Activated CD8-positive, alpha-beta memory T cell treated with anti-CD3 and anti-CD28 coated beads, Interleukin-2, amount 50 U/mL, for 48 hours (primary cell): Measurements from ENCODE around the gene ANKRD27.
"Not testable (repeated sequence)": the region's sequence is repeated elsewhere in the genome, so short reads cannot be mapped to it uniquely, and the experiment has no call there.

Source experiments
- DNase-seq: peaks from one replicate; pipeline ENCODE4 v3.0.0-alpha.2; 2020

The ANKRD27 gene

DNA sequence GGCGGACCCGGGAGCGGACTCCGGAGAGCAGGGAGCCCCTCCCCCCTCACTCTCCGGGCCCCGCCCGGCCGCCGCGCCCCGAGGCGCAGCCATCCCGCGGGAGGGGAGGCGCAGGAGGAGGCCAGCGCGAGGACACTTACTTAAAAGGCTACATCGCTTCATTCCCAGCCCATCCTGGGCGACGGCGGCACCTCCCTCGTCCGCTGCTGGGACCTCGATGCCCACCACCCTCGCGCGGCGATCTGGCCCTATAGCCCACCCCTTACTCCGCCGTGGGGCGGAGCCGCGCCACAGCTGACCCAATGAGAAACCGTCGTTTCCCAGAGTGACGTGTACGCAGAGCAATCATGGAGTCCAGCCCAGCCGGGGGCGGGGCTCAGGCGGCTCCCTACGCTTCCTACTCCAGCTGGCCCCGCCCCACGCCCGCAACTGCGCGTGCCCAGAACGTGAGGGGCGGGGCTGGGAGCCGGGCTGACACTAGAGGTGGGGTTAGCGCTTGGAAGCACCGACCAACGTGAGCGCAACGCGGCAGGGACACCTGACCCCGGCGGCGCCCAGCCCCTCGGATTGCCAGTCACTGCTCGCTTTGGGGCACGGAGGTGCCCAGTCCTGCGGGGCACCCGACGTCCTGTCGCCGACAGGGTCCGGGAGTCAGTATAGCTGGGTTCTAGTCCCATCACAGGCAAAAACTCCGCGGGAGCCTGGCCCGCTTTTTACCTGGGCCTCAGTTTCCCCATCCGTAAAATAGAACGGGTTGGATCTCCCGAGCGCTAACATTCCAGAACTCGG, at the start of gene ANKRD27:
ANKRD27 (minus strand) TSS at position 250 of the 789 bp plus-strand sequence. CDS start 16,165 bp downstream, outside the sequence.
- DNase-seq, result peak; percentile 99

DNA sequence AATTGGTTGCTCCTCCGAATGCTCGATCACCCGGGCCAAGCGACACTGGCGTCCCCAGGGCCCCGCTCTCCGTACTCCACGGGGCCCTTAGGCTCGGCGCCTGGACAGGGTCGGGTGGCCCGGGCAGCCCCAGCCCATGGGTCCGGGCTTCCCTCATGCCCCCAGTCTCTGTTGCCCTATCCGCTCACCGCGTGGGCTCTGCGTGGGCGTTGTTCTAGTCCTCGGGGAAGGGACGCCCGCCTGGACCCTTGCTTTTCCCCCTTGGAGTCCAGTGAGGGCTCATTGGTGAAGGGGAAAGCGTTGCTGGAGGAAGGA, 45.9 kb upstream of the ANKRD27 start:
- DNase-seq, result no peak

DNA sequence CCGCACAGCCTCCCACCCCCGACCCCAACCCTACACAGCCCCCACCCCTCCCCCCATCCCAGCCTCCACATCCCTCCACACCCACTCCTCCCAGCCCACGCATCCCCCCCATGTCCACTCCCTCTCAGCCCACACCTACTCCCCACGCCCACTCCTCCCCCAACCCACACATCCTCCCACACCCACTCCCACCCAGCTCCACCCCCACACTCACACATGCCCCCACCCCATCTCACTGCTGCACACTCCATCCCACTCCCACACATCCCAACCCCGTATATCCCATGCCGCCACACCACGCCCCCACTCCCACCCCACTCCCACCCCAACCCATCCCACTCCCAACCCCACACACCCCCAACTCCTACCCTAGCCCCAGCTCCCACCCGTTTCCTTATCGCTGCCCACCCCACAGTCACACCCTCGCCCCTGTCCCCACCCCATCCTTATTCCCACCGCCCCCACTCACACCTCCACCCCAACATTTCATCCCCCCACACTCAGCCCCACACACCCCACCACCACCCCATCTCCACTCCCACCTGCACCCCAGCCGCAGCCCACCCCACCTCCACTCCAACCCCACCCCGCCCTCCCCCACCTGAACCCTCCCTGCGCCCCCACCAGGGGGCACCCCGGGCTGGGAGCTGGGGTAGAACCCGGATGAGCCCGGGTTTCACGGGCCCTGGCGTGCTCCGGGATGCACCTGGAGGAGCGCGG, 45.4 kb upstream of the ANKRD27 start:
- no peak for DNase-seq

DNA sequence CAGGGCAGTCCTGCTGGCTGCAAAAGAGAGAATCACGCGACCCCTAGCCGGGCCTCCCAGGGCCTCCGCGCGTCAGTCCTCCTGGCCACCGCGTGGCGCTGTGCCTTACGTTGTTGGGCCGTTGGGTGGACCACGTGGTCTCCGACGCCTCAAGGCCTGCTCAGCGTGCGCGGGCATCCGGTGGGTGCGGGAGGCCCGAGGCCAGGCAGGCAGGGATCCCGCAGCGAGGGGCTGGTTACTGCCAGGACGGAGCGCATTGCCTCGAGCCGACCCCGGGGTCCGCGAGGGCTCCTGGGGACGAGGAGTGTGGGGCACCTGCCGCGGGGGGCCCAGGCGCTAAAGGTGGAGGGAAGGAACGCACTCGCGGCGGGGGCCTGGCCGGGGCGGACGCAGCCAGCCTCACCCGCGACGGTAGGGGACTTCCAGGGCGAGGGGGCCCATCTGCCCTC, 44.7 kb upstream of the ANKRD27 start, which contains the start of gene TDRD12:
TDRD12 (plus strand) TSS at position 157 of the 449 bp plus-strand sequence. CDS start 306 bp downstream, outside the sequence.
- no peak for DNase-seq

DNA sequence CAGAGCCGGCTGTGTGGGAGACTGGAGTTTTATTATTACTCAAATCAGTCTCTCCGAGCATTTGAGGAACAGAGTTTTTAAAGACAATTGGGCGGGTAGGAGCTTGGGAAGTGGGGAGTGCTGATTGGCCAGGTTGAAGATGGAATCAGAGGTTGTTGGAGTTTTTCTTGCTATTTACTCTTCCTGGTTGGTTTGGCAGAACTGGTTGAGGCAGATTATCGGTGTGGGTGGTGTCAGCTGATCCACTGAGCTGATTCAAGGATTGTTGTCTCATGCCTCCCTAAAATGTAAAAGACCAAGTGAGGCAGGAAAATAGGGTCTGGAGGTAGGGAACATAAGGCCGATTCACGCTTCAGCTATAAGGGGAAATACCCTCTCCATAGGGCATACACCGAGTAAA, 43.3 kb upstream of the ANKRD27 start:
- DNase-seq, result no peak

DNA sequence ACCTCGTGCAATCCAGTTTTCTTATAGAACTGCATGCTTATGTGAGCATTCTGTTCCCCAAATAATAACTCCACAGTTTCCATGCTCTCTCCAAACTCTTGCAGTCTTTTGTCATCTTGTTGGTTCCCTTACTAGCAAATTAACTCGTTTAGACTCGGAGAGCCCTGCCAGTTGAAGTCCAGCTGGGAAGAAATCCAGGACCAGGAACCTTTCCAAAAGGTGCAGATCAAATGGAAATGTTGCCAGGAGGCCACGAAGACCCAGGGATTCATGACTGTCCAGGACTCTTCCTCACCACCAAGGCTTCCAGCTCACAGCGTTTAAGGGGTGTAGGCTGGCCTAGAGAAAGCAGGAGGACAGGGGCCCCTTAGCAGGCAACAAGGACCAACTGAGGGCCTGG, 42.5 kb upstream of the ANKRD27 start:
- no peak for DNase-seq

DNA sequence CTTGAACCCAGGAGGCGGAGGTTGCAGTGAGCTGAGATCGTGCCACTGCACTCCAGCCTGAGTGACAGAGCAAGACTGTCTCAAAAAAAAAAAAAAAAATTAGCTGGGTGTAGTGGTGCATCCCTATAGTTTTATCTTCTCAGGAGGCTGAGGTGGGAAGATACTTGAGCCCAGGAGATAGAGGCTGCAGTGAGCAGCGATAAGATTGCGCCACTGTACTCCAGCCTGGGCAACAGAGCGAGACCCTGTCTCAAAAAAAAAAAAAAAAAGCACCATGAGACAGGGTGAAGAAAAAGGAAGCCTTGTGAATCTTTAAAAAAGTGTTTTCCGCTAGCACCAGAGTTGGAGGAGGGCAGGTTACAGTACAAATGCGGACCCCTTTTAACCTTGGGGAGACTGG, 41.2 kb upstream of the ANKRD27 start:
- DNase-seq, result not testable (repeated sequence)

DNA sequence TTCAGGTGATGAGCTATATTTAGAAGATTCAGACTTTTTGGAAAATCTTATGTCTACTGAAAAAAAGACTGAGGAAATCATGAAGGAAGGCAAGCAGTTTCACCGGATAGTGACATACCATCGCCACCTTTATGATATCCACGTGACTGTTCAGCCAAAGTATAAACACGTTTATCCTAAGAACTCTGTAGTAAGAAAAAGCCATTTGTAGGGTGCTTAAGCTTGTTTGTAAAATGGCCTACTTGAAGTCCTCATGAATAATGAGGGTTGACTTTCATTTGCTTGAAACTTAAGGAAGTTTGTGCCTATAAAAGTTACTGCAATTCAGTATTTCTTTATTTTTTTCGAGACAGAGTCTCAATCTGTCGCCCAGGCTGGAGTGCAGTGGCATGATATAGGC, 36.8 kb upstream of the ANKRD27 start:
- DNase-seq, result no peak

DNA sequence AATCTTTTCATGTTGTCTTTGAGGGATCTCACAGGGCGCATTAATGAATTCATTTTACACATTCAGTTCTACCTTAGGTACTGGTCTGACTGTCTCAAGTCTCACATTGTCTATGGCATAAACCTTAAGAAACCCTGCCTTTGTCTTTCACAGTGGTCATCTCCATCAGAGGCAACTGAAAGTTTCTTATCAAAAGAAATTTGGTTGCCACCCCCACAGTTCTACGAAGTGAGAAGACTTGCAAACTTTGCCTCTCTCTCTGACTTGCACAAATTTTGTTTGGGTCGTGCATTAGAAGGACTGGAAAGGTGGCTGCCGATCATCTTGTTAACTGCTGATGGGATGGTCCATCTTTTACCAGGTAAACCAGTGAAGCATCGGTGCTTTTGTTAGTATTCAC, 34.1 kb upstream of the ANKRD27 start:
- DNase-seq, result no peak

DNA sequence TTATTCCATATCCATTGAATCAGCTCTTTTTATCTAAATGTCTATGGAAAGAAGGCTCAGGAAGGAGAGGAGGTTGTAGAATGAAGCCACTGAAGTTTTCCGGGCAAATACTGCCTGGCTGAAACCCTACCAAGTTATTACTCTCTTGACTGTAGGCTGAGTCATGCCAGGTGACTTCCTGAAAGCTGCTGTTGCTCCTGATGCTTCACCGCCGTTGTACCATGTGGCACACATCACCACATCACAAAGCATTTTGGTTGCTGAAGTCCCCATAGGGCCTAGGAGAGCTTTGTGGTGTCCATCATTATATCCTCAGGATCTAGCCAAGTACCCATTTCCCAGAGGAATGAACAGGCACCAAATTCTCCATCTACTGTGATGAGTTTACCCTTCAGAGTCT, 33.5 kb upstream of the ANKRD27 start:
- DNase-seq, result no peak

DNA sequence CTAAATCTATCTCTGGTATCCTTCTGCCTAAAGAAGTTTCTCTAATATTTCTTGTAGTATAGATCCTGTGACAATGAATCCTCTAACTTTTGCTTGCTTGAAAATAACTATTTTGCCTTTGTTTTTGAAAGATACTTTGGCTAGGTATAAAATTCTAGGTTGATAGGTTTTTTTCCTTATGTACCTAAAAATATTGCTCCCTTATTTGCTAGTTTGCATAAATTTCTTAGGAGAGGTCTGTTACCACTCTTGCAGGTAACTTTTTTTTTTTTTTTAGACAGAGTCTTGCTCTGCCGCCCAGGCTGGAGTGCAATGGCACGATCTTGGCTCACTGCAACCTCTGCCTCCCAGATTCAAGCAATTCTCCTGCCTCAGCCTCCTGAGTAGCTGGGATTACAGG, 29.0 kb upstream of the ANKRD27 start:
- not testable (repeated sequence) for DNase-seq

DNA sequence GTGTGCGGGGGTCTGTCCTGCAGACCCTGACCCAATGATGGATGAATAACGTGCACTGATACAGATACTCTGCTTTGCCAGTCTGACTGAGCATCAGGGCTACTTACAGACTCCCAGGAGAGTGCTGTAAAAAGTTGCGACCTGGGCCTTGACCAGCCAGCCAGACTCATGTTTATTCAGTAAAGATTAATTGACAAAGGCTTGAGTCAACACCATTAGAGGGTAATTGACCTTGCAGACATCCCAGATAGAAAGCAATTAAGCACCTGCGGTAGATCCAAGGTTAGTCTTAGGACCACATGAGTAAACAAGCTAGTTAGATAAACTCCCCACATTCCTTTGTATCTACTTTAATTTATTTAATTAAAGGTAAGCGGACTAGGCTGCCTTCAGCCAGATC, 27.0 kb upstream of the ANKRD27 start:
- no peak for DNase-seq

DNA sequence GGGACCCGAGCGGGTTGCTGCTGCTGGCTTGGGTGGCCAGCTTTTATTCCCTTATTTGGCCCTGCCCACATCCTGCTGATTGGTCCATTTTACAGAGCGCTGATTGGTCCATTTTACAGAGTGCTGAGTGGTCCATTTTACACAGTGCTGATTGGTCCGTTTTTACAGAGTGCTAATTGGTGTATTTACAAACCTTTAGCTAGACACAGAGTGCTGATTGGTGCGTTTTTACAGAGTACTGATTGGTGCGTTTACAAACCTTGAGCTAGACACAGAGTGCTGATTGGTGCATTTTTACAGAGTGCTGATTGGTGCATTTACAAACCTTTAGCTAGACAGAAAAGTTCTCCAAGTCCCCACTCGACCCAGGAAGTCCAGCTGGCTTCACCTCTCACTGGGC, 25.1 kb upstream of the ANKRD27 start:
- not testable (repeated sequence) for DNase-seq

DNA sequence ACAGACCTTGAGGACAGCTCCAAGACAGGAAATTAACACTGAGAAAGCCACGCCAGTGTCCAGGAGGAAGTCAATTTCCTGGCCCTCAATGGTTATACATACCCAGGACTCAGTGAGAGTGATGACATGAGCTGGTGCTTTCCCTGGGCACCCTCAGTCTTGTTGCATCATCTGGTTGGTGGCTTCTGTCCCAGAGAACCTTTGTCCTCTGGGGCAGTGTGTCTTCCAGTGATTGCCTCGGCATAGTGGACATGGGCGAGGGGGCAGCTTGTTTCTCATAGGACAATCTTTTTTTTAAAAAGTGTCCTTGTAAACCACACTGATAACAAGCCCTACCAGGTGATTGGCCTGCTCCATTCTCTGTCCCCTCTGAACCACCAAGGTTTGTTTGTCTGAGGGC, 21.8 kb upstream of the ANKRD27 start:
- not testable (repeated sequence) for DNase-seq

DNA sequence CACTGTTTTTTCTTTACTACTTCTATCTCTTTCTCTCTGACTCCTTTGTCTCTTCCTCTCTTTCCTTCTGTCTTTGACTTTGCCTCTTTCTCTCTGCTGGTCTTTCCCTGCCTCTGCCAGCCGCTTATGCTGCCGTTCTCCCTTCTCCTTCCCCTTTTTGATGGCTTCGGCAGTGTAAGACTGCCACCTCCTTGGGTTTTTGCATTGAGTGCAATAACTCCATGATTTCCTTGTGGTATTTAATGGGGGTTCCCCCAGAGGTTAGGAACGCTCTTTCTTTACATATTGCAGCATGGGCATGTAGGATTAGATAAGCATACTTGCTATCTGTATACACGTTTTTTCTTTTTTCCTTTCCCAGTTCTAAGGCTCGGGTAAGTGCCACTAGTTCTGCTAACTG, 20.5 kb upstream of the ANKRD27 start:
- DNase-seq, result not testable (repeated sequence)

DNA sequence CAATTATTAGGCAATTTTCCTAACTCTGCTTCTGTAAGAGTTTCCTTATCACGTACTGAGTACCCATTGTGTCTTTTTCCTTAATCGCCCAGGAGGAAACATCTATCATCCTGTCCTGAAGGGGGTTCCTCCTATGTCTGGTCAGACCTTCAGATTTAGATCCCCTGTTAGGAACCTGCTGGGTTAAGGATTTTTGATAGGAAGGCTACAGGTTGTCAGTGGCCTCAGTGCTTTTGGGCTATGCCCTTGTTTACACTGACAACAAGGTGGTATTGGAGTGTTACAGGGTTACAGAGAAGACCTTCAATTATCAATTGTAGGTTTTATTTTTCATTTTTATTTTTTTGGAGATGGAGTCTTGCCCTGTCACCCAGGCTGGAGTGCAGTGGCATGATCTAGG, 19.9 kb upstream of the ANKRD27 start:
- DNase-seq, result not testable (repeated sequence)

DNA sequence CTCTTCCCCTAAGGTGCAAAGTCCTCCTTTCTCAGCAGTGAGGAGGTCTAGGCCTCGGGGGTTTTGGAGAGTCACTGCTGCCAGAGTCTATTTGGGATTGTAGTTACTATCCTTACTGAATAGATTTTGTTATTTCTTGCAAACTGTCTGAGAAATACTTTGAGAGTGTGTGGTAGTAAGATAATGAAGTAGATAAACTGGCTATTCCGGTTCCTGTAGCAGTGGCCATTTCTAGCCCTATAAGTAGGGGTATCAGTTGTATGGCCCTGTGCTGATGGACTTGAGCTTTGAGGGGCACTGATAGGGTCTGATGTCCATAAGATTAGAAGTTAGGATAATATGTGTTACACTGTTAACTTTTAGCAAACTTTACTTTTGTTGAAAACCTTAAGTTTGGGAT, 19.3 kb upstream of the ANKRD27 start:
- DNase-seq, result not testable (repeated sequence)

DNA sequence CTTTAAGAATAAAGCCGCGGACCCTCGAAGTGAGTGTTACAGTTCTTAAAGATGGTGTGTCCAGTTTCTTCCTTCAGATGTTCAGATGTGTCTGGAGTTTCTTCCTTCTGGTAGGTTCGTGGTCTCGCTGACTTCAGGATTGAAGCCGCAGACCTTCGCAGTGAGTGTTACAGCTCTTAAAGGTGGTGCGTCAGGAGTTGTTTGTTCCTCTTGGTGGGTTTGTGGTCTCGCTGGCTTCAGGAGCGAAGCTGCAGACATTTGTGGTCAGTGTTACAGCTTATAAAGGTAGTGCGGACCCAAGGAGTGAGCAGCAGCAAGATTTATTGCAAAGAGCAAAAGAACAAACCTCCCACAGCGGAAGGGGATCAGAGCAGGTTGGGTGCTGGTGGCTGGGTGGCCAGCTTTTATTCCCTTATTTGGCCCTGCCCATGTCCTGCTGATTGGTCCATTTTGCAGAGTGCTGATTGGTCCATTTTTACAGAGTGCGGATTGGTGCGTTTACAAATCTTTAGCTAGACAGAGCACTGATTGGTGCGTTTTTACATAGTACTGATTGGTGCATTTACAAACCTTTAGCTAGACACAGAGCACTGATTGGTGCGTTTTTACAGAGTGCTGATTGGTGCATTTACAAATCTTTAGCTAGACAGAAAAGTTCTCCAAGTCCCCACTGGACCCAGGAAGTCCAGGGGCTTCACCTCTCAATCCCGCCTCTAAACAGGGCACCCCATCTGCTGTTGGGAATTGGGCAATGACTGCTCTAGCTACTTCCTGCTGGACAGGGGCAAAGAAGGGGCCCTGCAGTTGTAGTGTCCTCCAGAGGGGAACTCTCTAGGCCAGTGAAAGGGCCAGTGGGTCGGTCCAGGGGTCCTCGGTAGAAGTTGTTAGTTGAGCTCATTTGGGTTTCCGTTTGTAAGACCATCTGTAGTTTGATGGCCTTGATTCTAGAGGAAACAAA, 18.4 kb upstream of the ANKRD27 start:
- peak; percentile 75 for DNase-seq

DNA sequence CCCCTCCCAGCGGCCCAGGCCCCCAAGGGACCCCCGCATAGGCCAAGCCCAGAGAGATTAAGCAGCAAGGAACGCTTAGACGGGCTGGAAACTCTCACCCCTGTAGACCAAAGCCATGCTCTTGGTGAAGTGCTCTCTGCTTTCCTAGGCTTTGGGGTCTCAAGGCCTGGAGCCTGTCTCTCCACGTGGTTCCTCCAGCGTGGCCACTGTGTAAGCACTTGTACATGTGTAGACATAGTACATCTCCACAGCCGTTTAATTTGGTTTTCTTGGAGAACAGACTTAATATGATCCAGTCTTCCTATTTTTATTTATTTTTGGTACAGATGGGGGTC, 17.7 kb upstream of the ANKRD27 start:
- no peak for DNase-seq

DNA sequence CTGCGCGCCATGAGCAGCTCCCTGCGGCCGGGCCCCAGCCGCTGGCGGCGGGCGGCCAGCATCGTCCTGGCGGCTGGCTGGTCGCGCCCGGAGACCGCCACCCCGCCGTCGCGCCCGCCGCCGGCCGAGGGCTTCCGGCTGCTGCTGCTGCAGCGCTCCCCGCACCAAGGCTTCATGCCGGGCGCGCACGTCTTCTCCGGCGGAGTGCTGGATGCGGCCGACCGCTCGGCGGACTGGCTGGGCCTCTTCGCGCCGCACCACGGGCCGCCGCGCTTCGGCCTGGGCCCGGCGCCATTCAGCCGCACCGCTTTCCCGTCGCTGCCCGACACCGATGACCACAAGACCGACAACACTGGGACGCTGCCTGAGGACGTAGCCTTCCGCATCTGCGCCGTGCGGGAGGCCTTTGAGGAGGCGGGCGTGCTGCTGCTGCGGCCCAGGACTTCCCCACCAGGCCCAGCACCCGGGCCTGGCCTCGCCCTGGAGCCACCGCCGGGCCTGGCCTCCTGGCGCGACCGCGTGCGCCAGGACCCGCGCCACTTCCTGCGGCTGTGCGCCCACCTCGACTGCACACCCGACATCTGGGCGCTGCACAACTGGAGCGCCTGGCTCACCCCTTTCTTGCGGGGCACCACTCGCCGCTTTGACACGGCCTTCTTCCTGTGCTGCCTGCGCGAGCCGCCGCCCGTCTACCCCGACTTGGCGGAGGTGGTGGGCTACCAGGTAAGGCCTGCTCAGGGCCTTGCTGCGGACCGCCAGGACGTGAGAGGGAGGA, 17.2 kb upstream of the ANKRD27 start:
- peak; percentile 79 for DNase-seq

DNA sequence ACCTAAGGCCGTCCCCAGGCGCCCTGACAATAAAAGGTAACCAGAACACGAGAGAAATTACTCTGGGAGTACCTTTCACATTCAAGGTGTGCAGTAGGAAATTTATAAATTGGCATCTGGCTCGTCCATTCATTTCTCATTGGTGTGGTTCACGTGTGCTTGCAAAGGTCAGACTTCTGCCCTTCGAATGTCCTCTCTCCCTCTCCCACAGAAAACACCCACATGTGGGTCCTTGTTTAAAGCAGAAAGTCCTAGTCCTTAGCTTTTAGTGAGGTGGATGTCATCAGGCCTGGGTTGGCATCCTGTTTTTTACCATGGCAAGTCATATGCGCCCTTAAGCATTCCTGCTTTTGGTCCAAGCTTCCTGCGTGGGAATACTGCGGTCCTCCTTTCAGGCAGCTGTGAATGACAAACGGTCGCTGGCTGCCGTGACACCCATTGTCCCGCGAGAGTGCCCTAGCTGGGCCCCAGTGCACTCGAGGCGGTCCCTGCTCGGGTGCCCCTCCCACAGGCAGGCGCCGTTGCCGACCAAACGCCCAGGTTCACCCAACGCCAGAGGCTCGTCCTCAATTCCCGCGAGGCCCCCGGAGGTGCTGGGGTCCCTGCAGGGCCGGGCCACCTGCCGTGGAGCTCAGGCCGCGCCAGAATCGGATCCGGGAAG, 16.4 kb upstream of the ANKRD27 start, which contains the start of gene NUDT19:
NUDT19 (plus strand) TSS at position 531 of the 661 bp plus-strand sequence. CDS start 140 bp downstream, outside the sequence.
- peak; percentile 89 for DNase-seq

DNA sequence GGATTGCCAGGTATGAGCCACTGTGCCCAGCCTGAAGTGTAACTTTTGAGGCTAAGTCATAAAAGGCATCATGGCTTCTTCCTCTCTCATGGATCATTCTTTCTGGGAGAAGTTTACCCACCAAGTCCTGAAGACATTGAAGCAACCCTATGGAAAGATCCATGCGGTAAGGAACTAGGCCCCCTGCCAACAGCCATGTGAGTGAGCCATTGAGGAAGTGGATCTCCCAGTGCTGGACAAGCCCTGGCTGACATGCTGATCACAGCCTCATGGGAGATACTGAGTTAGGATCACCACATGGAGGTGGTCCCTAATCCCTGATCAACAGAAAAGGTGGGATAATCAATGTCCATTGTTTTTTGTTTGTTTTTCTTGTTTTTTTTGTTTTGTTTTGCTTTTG, 13.3 kb upstream of the ANKRD27 start:
- DNase-seq, result no peak
